ENCODE measurements around the gene SCRT2. TPM values are rescaled to one million over a fixed set of nuclear protein-coding genes. Genes with fewer than 3 reads are reported as not detected.
A peak's percentile ranks its signal among the peaks of the same experiment; 100 is the strongest.
"Not testable (repeated sequence)": the region's sequence is repeated elsewhere in the genome, so short reads cannot be mapped to it uniquely, and the experiment has no call there.

SCRT2 gene
- polyA plus RNA-seq (2012; ENCODE audit: missing spikeins) = not detected

DNA sequence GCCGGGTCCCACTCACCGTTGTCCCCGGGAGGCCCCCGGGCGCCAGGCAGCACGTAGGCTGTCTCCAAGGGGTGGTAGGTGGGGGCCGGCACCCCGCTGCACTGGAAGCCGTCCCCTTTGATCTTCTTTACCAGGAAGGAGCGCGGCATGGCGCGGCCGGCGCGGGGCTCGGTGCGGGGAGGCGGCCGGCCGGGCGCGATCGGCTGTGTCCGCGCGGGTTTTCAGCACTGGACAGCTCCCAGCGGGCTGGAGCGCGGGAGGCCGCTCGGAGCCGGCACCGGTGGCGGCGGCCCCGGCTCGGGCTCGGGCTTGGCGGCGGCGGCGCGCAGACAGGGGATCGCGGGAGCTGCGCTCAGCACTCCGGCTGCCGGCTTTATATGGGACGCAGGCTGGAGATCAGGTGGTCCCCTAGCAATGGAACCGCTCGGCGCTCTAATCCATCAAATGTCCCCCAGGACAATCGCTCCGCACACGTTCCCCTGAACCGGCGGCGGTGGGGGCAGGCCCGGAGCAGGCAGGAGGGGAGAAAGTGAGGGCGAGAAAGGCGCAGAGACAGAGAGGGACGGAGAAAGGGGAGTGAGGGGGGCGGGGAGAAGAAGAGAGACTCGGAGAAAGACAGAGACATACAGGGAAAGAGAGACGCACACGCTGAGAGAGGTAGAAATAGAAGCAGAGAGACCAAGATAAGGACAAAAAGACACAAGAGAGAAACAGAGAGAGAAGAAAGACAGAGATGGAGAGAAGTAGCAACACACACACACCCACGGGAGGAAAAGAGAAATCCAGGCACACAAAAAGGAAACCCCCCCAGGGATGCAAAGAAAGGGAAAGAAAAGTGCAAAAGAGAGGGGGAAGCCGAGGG lies at the start of gene SCRT2:
Gene SCRT2 (minus strand): TSS at position 350 of the 862 bp plus-strand sequence. CDS start 201 bp downstream, at position 149.
- TF ChIP-seq POLR2AphosphoS5 (IDR thresholded peaks at IDR 0.05; ENCODE audit: low read depth, low read length) (no peak), TAF1 (IDR thresholded peaks at IDR 0.05; ENCODE audit: borderline replicate concordance, low read depth, low read length) (no peak), POLR2A (IDR thresholded peaks at IDR 0.05; ENCODE audit: low read depth, low read length) (no peak)
- FAIRE-seq (no peak), DNase-seq (ENCODE audit: insufficient read length) (peak; percentile 73)

DNA sequence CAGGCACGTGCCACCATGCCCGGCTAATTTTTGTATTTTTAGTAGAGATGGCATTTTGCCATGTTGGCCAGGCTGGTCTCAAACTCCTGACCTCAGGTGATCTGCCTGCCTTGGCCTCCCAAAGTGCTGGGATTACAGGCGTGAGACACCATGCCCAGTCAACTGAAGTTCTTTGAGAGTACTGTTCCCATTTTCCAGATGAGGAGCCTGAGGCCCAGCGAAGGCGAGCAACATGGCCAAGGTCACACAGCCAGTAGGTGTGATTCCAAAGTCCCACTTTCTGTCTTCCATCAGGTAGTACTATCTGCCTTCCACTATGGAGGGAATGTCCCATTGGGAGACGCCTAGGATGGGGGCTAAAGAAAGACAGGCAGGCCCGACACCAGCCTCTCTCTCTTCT lies 49.2 kb upstream of the SCRT2 start:
- not testable (repeated sequence) for FAIRE-seq; DNase-seq (ENCODE audit: insufficient read length)

DNA sequence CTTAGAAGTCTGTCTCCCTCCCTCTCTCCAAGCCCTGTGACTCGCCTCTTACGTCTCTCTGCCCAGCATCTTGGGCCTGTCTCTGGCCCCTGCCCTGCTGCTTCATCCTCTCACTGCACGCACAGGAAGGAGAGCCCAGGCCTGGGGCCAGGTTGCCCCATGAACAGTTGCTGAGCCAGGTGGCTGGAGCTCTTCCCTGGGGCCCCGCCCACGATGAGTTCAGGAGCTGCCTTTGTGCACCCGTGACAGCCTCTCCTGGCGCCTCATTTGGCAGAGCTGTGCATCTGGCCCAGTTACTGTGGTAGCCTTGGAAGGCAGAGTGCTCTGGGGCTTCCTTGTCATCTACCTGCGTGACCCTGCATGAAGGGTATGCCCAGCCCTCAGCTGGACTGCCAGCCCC lies 48.2 kb upstream of the SCRT2 start:
- FAIRE-seq (no peak), DNase-seq (ENCODE audit: insufficient read length) (no peak)

DNA sequence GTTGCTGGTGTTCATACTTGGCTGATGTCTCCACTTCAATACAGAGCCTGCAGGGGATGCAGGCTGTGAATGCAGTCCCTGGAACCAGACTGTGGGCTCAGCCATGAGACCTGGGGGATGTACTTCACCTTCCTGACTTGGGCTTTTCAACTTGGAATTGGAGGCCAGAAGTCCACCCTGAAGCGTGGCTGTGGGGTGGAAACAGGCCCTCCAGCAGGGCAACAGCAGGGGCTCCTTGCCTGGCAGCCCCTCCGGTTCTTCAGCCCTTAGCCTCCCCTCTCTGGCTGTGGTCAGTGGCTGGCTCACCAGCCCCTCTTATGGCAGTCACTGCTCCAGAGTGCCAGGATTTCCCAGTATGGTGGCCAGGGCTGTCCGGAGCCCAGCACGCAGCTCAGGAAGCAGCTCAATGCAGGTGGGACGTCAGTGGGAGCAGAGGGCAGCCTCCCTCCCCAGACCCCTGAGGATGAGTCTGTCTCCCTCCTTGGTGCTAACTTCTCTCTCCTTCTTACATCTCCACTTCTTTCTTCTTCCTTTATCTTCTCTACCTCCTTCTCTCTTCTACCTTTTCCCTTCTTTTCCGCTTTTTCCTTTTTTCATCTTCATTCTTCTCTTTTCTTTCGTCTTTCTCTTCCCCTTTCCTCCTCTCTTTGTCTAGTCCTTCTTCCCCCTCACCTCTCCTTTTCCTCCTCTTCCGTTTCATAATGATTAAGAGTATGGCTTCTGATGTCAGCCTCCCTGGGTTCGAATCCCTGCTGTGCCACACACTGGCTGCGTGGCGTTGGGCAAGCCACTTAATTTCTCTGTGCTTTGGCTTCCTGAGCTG lies 47.4 kb upstream of the SCRT2 start:
- TF ChIP-seq POLR2AphosphoS5 (IDR thresholded peaks at IDR 0.05; ENCODE audit: low read depth, low read length) = no peak
- no peak for TF ChIP-seq POLR2A (IDR thresholded peaks at IDR 0.05; ENCODE audit: low read depth, low read length)
- no peak for TF ChIP-seq TAF1 (IDR thresholded peaks at IDR 0.05; ENCODE audit: borderline replicate concordance, low read depth, low read length)
- DNase-seq (ENCODE audit: insufficient read length) (no peak), FAIRE-seq (no peak)

More for the DNA sequence above, 48.2 kb upstream of the SCRT2 start:
- TF ChIP-seq POLR2AphosphoS5 (IDR thresholded peaks at IDR 0.05; ENCODE audit: low read depth, low read length) (no peak), TAF1 (IDR thresholded peaks at IDR 0.05; ENCODE audit: borderline replicate concordance, low read depth, low read length) (no peak), POLR2A (IDR thresholded peaks at IDR 0.05; ENCODE audit: low read depth, low read length) (no peak)

DNA sequence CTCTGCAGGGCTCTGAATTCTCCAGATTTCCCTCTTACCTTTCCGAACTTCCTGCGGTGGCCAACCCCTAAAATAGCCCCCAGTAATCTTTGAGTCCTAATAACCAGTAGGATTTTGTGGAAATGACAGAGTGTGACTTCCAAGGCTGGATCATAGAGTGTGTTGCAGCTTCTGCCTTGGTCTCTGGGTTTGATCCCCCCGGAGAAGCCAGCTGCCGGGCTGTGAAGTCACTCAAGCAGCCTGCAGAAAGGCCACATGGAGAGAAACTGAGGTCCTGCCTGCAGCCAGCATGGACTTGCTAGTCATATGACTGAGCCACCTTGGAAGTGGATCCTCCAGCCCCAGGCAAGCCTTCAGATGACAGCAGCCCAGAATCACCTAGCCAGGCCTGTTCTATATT lies 46.3 kb upstream of the SCRT2 start:
- DNase-seq (ENCODE audit: insufficient read length) (no peak), FAIRE-seq (no peak)
- TF ChIP-seq POLR2AphosphoS5 (IDR thresholded peaks at IDR 0.05; ENCODE audit: low read depth, low read length) = no peak
- no peak for TF ChIP-seq TAF1 (IDR thresholded peaks at IDR 0.05; ENCODE audit: borderline replicate concordance, low read depth, low read length)
- TF ChIP-seq POLR2A (IDR thresholded peaks at IDR 0.05; ENCODE audit: low read depth, low read length) = no peak

DNA sequence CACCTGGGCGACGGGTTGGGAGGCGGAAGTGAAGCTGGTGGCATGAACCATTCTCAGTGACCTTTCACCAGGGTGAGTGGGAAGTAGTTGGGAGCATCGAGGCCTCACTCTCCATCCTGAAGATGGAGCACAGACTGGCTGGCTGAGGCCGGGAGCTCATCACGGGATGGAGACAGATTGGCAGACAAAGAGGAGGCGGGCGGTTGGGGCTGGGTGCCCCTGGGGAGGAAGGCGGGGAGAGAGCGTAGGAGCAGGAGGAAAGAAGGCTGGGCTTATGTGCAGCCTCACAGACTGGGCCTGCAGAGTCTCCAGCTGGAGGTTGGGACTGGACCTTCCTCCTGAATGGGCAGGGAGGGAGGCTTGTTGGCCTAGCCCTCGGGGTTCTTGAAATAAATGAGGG lies 44.2 kb upstream of the SCRT2 start:
- DNase-seq (ENCODE audit: insufficient read length) = no peak
- no peak for FAIRE-seq
- TF ChIP-seq TAF1 (IDR thresholded peaks at IDR 0.05; ENCODE audit: borderline replicate concordance, low read depth, low read length) = no peak
- no peak for TF ChIP-seq POLR2A (IDR thresholded peaks at IDR 0.05; ENCODE audit: low read depth, low read length)
- no peak for TF ChIP-seq POLR2AphosphoS5 (IDR thresholded peaks at IDR 0.05; ENCODE audit: low read depth, low read length)

DNA sequence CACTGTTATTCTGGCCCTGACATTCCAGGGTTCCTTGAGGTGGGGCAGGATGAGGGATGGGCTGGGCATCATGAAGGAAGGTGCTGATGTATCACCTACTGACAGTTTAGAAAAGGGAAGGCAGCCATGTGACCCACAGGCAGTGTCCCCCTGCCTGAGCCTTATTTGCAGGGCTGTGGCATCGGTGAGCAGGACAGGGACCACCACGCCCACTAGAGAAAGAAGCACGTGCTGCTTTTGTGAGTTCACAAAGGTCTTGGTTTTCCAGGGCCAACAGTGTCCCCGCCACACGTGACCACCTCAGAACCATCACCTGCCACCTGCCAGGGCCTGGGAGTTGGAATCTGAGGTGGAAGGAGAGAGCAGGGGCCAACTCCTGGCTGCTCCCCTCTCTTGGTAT lies 43.5 kb upstream of the SCRT2 start:
- FAIRE-seq (no peak), DNase-seq (ENCODE audit: insufficient read length) (no peak)
- TF ChIP-seq POLR2A (IDR thresholded peaks at IDR 0.05; ENCODE audit: low read depth, low read length) (no peak), TAF1 (IDR thresholded peaks at IDR 0.05; ENCODE audit: borderline replicate concordance, low read depth, low read length) (no peak), POLR2AphosphoS5 (IDR thresholded peaks at IDR 0.05; ENCODE audit: low read depth, low read length) (no peak)

DNA sequence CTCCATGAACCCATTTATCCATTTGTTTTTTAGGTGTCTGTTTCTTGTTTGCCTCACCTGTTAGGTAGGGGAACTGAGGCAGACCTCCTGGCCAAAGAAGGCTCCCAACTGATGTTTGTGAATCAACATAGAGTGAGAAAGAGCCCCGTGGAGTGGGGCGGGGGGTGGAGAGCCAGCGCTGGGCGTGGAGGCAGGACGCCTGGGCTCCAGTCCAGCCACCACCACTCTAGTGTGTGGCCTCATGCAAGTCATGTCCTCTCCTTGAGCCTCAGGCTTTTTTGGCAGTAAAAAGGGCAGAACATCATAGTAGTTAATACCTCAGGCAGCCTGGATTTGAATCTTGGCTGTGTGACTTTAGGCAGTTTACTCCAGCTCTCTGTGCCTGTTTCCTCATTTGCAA lies 42.2 kb upstream of the SCRT2 start:
- no peak for TF ChIP-seq POLR2A (IDR thresholded peaks at IDR 0.05; ENCODE audit: low read depth, low read length)
- no peak for TF ChIP-seq TAF1 (IDR thresholded peaks at IDR 0.05; ENCODE audit: borderline replicate concordance, low read depth, low read length)
- TF ChIP-seq POLR2AphosphoS5 (IDR thresholded peaks at IDR 0.05; ENCODE audit: low read depth, low read length) = no peak
- no peak for DNase-seq (ENCODE audit: insufficient read length)
- no peak for FAIRE-seq

DNA sequence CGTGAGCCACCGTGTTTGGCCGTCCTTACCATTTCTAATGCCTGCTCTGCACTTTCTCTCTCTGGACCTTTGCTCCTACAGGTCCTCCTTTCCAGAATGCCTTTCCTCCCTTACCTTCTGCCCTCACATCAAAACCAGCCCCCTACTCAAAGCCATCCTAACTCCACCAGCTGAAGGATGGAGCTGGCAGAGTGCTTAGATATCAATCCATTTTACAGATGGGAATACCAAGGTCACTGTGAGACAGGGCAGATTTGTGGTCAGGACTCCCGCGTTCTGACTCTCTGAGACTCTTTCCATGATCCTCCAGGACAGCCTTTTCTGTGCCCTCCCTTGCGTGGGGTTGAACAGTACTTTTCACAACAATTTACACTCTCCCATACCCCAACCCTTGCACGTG lies 41.7 kb upstream of the SCRT2 start:
- TF ChIP-seq POLR2A (IDR thresholded peaks at IDR 0.05; ENCODE audit: low read depth, low read length) (no peak), POLR2AphosphoS5 (IDR thresholded peaks at IDR 0.05; ENCODE audit: low read depth, low read length) (no peak), TAF1 (IDR thresholded peaks at IDR 0.05; ENCODE audit: borderline replicate concordance, low read depth, low read length) (no peak)
- DNase-seq (ENCODE audit: insufficient read length) (no peak), FAIRE-seq (no peak)

DNA sequence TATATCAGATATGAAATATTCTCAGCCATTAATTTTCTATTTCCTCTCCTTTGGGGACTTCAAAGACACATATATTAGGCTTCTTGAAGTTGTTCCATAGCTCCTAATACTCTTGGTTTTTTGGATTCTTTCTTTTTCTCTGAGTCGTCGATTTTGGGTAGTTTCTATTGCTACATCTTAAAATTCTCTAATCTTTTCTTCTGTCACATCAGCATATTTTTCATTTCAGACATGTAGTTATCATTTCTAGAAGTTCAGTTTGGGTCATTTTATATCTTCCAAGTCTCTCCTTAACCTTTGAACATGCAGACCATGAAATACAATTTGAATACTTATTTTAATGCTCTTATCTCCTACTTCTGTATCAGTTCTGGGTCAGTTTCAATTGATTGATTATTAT lies 38.9 kb upstream of the SCRT2 start:
- no peak for DNase-seq (ENCODE audit: insufficient read length)
- FAIRE-seq = no peak
- TF ChIP-seq POLR2AphosphoS5 (IDR thresholded peaks at IDR 0.05; ENCODE audit: low read depth, low read length) = no peak

DNA sequence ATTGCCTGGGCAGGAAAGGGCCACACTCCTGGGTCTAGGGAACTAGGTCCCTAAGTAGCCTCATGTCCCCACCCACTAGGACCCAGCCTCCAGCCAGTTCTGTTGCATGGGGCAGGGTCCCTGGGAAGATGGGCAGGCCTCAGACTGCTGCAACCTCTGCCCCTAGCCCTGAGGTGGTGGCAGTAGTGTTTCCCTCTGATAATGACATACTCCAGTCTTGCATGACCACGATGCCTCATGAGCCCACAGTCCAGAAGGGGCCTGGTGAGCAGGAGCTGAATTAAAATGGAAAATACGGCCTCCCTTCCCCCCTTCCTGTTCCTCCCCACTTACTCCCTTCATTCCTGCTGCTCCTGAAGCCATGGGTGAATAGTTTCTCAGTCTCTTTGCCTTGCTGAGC lies 36.0 kb upstream of the SCRT2 start:
- FAIRE-seq (no peak), DNase-seq (ENCODE audit: insufficient read length) (no peak)
- no peak for TF ChIP-seq POLR2AphosphoS5 (IDR thresholded peaks at IDR 0.05; ENCODE audit: low read depth, low read length)
- no peak for TF ChIP-seq POLR2A (IDR thresholded peaks at IDR 0.05; ENCODE audit: low read depth, low read length)
- TF ChIP-seq TAF1 (IDR thresholded peaks at IDR 0.05; ENCODE audit: borderline replicate concordance, low read depth, low read length) = no peak
